Heart right ventricle (tissue), 16 donors: ENCODE data around the gene CXCL6. TPM values are rescaled to one million over a fixed set of nuclear protein-coding genes. Genes with fewer than 3 reads are reported as not detected.
A peak's percentile ranks its signal among the peaks of the same experiment; 100 is the strongest.

Source experiments
- ATAC-seq, 8 donors: fragments of 200-7000 bp; cut with Tn5 transposase; one replicate each; pipeline ENCODE4 v1.9.1; 2020; ENCODE audit warnings: mild to moderate bottlenecking in 8 of 8, moderate library complexity in 8 of 8, moderate number of reproducible peaks in 1 of 8
- DNase-seq, 2 donors: peaks; one replicate each; pipeline ENCODE4 v3.0.0-alpha.2; 2020
- H3K27ac ChIP-seq, 10 donors: fragments of 200-600 bp; sonication (generic) in 2 of 10; one replicate each; pipeline versions ENCODE4 v1.5.0 to v1.8.0; 2020 to 2022; ENCODE audit warnings: mild to moderate bottlenecking in 3 of 10
- H3K27me3 ChIP-seq, 7 donors: fragments of 200-600 bp; one replicate each; pipeline ENCODE4 v1.8.0; 2021 to 2022; ENCODE audit warnings: mild to moderate bottlenecking in 2 of 7
- H3K36me3 ChIP-seq, 9 donors: fragments of 200-600 bp; sonication (generic) in 1 of 9; one replicate each; pipeline versions ENCODE4 v1.5.0 to v1.8.0; 2020 to 2022; ENCODE audit warnings: mild to moderate bottlenecking in 2 of 9
- H3K4me1 ChIP-seq, 9 donors: fragments of 200-600 bp; sonication (generic) in 1 of 9; one replicate each; pipeline versions ENCODE4 v1.5.0 to v1.8.0; 2020 to 2022; ENCODE audit warnings: mild to moderate bottlenecking in 4 of 9
- H3K4me3 ChIP-seq, 10 donors: fragments of 200-600 bp; sonication (generic) in 2 of 10; one replicate each; pipeline versions ENCODE4 v1.5.0 to v1.8.0; 2020 to 2022; ENCODE audit warnings: mild to moderate bottlenecking in 7 of 10, moderate library complexity in 2 of 10
- H3K9me3 ChIP-seq, 11 donors: fragments of 200-600 bp in 10 of 11; sonication (generic) in 2 of 11; one replicate each; pipeline versions ENCODE4 v1.5.0 to v1.8.0; 2013 to 2022; ENCODE audit warnings: mild to moderate bottlenecking in 2 of 11, control low read depth in 1 of 11, moderate library complexity in 1 of 11
- WGBS, 2 donors: extraction: QIAGEN DNeasy Blood & Tissue Kit; methylation state at CpG; one replicate each; pipeline ENCODE4 v1.1.7; 2013; ENCODE audit warnings: inconsistent platforms in 1 of 2; 5-methylcytosine and 5-hydroxymethylcytosine counted together
- intact Hi-C, 10 donors: fragments of 100-400 bp; cut with DNase I; formaldehyde crosslinking; loops; one replicate each; pipeline versions ENCODE4 v1.11.1 to v1.14.2; 2022
- polyA plus RNA-seq, 2 donors: library from polyadenylated mRNA; stranded (reverse); fragments of 200-250 nt; gene quantifications; one replicate each; pipeline ENCODE4 v1.2.3, GENCODE V29; 2013
- total RNA-seq, 10 donors: library from RNA; stranded (reverse); fragmentation: NEBNext Ultra II Directional in 3 of 10; extraction: Animal tissue kit (Norgen Biotek cat#: 25700) in 3 of 10; gene quantifications; one replicate each; pipeline versions ENCODE4 v1.2.1 to v1.2.4, GENCODE V29; 2021 to 2023
- TF ChIP-seq, protein P1 (sequence below), 9 donors: fragments of 200-600 bp; sonication (generic) in 2 of 9; IDR thresholded peaks; one replicate each; pipeline versions ENCODE4 v1.5.0 to v1.8.0; 2021 to 2022; ENCODE audit warnings: antibody characterized with exemption in 9 of 9, mild to moderate bottlenecking in 5 of 9, moderate library complexity in 1 of 9
- donor health status: Arrhythmogenic right ventricular cardiomyopathy.
- donor health status: ischemic (EF 13 %, LVEDD 7.1; RV severe dilation, severe dysfunction).
- donor health status: healthy with polysubstance abuse.
- donor health status: DM: no; HTN: yes; CAD: no.
- donor health status: DM: no; HTN: no; CAD: no.
- donor health status: ischemic (EF 25% LVEDD 6.9; RV normal size, moderate dysfunction).
- donor health status: ischemic (EF 25% LVEDD 5.7; RV mildly dilated, moderate dysfunction).
- donor health status: healthy.
- donor health status: DM: yes; HTN: yes; CAD: no.
- donor health status: Ischemic cardiomyopathy.
- donor health status: ischemic (EF 35%, LVEDD 5.7; RV mildly dilated, moderate dysfunction).
- donor health status: nonischemic (EF 11% LVEDD 7.7; RV severe dilation, severe dysfunction).
- donor health status: DM: yes; HTN: yes; CAD: no.
- donor health status: PGD.
- donor health status: ischemic (EF 29% LVEDD 5.4; RV normal size, mild dysfunction).
- donor health status: nonischemic (EF 23%, LVEDD 6.1; RV moderate dilation, normal function).

The CXCL6 gene
- total and polyA plus RNA-seq, 12 donors = 0.16 to 3.7 (median 0.28) TPM; not detected in 9

DNA sequence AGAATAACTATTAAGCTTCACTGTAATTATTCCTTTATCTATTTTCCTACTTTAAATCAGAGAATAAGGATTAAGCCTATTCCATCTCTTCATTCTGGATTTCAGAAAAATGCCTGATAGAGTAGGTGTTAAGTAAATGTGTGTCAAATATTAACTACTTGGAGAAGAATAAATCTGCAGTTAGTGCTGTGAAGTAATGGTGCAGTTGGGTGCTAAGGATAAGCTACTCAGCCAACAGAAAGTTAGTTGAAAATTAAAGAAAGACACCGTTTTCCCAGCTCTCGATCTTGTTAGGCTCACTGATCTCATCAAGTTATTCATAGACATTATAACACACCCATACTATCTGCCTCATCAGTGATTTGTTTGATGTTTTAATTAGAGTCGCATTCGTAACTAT, 23.7 kb downstream of the CXCL6 start:
- no peaks in the 10 kb centered on the region for H3K36me3 ChIP-seq
- ATAC-seq = no peak
- TF ChIP-seq, protein P1, sequence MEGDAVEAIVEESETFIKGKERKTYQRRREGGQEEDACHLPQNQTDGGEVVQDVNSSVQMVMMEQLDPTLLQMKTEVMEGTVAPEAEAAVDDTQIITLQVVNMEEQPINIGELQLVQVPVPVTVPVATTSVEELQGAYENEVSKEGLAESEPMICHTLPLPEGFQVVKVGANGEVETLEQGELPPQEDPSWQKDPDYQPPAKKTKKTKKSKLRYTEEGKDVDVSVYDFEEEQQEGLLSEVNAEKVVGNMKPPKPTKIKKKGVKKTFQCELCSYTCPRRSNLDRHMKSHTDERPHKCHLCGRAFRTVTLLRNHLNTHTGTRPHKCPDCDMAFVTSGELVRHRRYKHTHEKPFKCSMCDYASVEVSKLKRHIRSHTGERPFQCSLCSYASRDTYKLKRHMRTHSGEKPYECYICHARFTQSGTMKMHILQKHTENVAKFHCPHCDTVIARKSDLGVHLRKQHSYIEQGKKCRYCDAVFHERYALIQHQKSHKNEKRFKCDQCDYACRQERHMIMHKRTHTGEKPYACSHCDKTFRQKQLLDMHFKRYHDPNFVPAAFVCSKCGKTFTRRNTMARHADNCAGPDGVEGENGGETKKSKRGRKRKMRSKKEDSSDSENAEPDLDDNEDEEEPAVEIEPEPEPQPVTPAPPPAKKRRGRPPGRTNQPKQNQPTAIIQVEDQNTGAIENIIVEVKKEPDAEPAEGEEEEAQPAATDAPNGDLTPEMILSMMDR (IDR thresholded peaks at IDR 0.05) = no peak
- intact Hi-C loops = loop anchor here in 4 of 10 donors (10.0 kb wide), 2 partner anchors 95 to 125 kb away; no protein-coding TSS in a partner anchor
- no peak overlapping the region for H3K4me3 ChIP-seq
- H3K27ac ChIP-seq = peak overlapping the region in 1 of 10 donors; percentile 60
- H3K4me1 ChIP-seq = peaks cover 0 to 7% (median 0%) of the 10 kb centered on the region in 9 donors
- peaks cover 0 to 5% (median 0%) of the 10 kb centered on the region in 11 donors for H3K9me3 ChIP-seq
- H3K27me3 ChIP-seq = peaks cover 0 to 7% (median 0%) of the 10 kb centered on the region in 7 donors
- WGBS, 2 donors = 55 to 57% methylated on average over 4 of the region's 4 CpGs
- no peak for DNase-seq

GRCh38 chr4:73860917-73861316, 24.4 kb downstream of the CXCL6 start:
- WGBS, 2 donors = 76 to 83% methylated on average over 3 of the region's 3 CpGs
- TF ChIP-seq, protein P1 (IDR thresholded peaks at IDR 0.05) = no peak

GRCh38 chr4:73862322-73862721, 25.8 kb downstream of the CXCL6 start:
- DNase-seq = no peak
- intact Hi-C loops = loop anchor here in 4 of 10 donors (10.0 kb wide), 2 partner anchors 98 to 128 kb away; no protein-coding TSS in a partner anchor
- Histone ChIP-seq H3K27me3 (peaks cover 0 to 9% (median 0%) of the 10 kb centered on the region in 7 donors), H3K4me3 (no peak overlapping the region), H3K4me1 (peaks cover 0 to 10% (median 0%) of the 10 kb centered on the region in 9 donors), H3K36me3 (no peaks in the 10 kb centered on the region), H3K9me3 (no peaks in the 10 kb centered on the region), H3K27ac (no peak overlapping the region)
- ATAC-seq = no peak
- TF ChIP-seq, protein P1 (IDR thresholded peaks at IDR 0.05) = no peak
- 79 to 82% methylated on average over 1 of the region's 1 CpG for WGBS, 2 donors

More at GRCh38 chr4:73860917-73861316, 24.4 kb downstream of the CXCL6 start:
- DNase-seq (no peak), ATAC-seq (no peak)
- Histone ChIP-seq H3K27ac (peak overlapping the region in 1 of 10 donors; percentile 60), H3K9me3 (peaks cover 0 to 5% (median 0%) of the 10 kb centered on the region in 11 donors), H3K4me3 (no peak overlapping the region), H3K4me1 (peaks cover 0 to 10% (median 0%) of the 10 kb centered on the region in 9 donors), H3K27me3 (peaks cover 0 to 6% (median 0%) of the 10 kb centered on the region in 7 donors), H3K36me3 (no peaks in the 10 kb centered on the region)
- intact Hi-C loops = loop anchor here in 4 of 10 donors (10.0 kb wide), 2 partner anchors 96 to 126 kb away; no protein-coding TSS in a partner anchor

- Histone ChIP-seq H3K36me3 (no peaks in the 10 kb centered on the region), H3K4me1 (peaks cover 0 to 13% (median 5%) of the 10 kb centered on the region in 9 donors), H3K27me3 (peaks cover 0 to 19% (median 0%) of the 10 kb centered on the region in 7 donors), H3K27ac (peak overlapping the region in 1 of 10 donors; percentile 20), H3K4me3 (no peak overlapping the region), H3K9me3 (no peaks in the 10 kb centered on the region)
- intact Hi-C loops = loop anchor here in 4 of 10 donors (10.0 kb wide), 2 partner anchors 100 to 130 kb away; no protein-coding TSS in a partner anchor
- WGBS, 2 donors = 69 to 71% methylated on average over 2 of the region's 2 CpGs
- no peak for ATAC-seq
- TF ChIP-seq, protein P1 (IDR thresholded peaks at IDR 0.05) = peak in 5 of 9 donors; percentile 8 to 33 (median 16)
- DNase-seq = no peak
Observed at GRCh38 chr4:73864365-73864764, 27.9 kb downstream of the CXCL6 start.
